Measurements from ENCODE around the gene ZNF335.

- TF ChIP-seq POLR2AphosphoS5 (IDR thresholded peaks at IDR 0.05; ENCODE audit: low read depth, low read length) (no peak), POLR2A (IDR thresholded peaks at IDR 0.05; ENCODE audit: low read depth, low read length) (no peak)
These were observed 3.0 kb upstream of the ZNF335 start for GRCh38 chr20:45974896-45975565.
